Pulmonary artery endothelial cell (primary cell): Measurements from ENCODE around the gene TBC1D10B. TPM values are rescaled to one million over a fixed set of nuclear protein-coding genes. Genes with fewer than 3 reads are reported as not detected.
A peak's percentile ranks its signal among the peaks of the same experiment; 100 is the strongest.

Experiments
- DNase-seq: peaks from one replicate; pipeline ENCODE4 v3.0.0-alpha.2; 2011; ENCODE audit warnings: low read depth, low spot score
- total RNA-seq: library from RNA; depleted of rRNA; stranded (reverse); fragments of >200 nt; gene quantifications from 2 replicates; pipeline ENCODE4 v1.2.3, GENCODE V29; 2014

The TBC1D10B gene, protein sequence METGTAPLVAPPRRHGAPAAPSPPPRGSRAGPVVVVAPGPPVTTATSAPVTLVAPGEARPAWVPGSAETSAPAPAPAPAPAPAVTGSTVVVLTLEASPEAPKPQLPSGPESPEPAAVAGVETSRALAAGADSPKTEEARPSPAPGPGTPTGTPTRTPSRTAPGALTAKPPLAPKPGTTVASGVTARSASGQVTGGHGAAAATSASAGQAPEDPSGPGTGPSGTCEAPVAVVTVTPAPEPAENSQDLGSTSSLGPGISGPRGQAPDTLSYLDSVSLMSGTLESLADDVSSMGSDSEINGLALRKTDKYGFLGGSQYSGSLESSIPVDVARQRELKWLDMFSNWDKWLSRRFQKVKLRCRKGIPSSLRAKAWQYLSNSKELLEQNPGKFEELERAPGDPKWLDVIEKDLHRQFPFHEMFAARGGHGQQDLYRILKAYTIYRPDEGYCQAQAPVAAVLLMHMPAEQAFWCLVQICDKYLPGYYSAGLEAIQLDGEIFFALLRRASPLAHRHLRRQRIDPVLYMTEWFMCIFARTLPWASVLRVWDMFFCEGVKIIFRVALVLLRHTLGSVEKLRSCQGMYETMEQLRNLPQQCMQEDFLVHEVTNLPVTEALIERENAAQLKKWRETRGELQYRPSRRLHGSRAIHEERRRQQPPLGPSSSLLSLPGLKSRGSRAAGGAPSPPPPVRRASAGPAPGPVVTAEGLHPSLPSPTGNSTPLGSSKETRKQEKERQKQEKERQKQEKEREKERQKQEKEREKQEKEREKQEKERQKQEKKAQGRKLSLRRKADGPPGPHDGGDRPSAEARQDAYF
- 32.2 and 43.0 TPM in 2 replicates for total RNA-seq

GRCh38 chr16:30370456-30371247, at the start of gene TBC1D10B:
TBC1D10B (minus strand) TSS chr16:30370494; CDS start chr16:30370183, 311 bp downstream.
- DNase-seq, result peak; percentile 100

GRCh38 chr16:30418350-30419181, 48.3 kb upstream of the TBC1D10B start:
- DNase-seq, result no peak

GRCh38 chr16:30417529-30418349, 47.4 kb upstream of the TBC1D10B start:
- peak; percentile 84 for DNase-seq

GRCh38 chr16:30416624-30417528, 46.6 kb upstream of the TBC1D10B start:
- no peak for DNase-seq

DNA sequence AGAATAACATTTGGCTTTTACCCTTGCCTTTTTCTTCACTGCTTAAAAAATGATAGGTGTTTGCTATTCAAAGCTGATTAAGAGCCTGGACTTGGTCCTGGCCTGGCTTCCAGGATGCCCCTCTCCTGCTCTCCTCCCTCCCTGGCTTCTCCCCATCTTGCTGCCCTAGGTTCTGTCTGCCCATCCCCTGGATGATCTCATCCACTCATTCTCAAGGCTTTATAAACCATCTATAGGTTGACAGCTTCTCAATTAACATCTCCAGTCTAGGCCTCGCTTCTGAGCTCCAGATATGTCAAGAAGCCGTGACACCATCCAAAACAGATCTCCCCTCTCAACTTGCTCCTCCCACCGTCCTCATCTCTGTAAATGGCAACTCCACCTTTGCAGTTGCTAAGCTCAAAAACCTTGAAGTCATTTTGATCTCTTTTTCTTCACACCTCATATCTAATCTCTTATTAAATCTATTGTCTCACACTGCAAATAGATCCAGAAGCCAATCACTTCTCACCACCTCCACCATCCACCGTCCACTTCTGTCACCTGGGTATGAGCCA, 45.8 kb upstream of the TBC1D10B start:
- no peak for DNase-seq

GRCh38 chr16:30414159-30414558, 43.9 kb upstream of the TBC1D10B start:
- no peak for DNase-seq

DNA sequence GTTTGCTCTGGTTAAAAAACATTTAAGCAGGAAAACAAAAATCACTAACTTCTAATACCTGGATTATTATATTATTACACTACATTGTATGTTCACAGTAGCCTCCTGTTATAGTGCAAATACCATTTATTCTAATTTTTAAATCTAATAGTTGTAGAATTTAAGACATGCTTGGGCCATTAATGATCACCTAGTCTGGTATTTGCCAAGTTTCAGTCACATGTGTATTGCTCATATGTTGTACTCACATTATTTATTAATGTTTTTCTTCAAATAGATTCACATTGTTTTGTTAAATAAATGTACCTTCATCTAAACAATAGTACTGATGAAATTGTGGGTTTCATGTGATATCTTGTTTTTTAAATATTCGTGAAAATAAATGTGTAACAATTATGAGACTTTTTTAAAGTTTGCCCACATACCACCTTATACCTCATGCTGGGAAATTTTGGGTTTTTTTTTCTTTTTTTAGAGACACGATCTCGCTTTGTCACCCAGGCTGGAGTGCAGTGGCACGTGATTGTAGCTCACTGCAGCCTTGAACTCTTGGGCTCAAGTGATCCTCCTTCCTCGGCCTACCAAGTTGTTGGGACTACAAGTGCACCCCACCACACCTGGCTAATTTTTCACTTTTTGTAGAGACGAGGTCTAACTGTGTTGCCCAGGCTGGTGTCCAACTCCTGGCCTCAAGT, 43.0 kb upstream of the TBC1D10B start:
- no peak for DNase-seq

DNA sequence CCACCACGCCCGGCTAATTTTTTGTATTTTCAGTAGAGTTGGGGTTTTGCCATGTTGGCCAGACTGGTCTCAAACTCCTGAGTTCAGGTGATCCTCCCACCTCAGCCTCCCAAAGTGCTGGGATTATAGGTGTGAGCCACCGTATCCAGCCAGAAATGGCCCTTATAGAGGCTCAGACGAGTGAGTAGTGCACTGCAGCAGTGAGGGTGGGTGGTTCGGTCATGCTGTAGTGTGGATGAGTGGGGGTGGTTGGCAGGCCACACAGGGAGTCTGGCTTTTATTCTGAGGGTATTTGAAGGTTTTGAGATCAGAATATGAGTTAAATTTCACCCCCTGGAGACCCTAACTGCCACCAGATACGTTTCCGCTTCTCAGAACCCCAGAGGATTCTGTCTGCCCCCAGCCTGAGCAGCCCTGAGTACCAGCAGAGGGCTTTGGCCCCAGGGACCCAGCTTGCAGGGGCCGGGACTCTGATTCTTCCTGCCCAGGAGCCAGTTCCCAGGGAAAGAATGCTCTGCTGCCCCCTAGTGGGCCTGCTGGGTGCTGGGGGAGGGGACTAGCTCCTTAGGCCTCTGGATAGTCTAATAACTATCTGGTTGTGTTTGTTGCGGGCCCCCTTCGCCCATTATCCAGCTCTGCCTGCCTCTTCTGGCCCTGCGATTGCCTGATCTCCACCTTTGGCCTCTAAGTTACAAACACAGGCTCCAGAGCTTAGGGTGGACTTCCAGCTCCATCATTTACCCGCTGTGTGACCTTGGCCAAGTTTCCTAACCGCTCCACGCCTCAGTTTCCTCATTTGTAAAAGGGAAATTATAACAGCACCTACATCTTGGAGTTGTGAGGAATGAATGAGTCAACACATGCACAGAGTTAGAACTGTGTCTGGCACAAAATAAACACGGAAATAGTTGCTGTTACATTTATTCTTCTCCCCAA, 39.1 kb upstream of the TBC1D10B start:
- peak; percentile 55 for DNase-seq

DNA sequence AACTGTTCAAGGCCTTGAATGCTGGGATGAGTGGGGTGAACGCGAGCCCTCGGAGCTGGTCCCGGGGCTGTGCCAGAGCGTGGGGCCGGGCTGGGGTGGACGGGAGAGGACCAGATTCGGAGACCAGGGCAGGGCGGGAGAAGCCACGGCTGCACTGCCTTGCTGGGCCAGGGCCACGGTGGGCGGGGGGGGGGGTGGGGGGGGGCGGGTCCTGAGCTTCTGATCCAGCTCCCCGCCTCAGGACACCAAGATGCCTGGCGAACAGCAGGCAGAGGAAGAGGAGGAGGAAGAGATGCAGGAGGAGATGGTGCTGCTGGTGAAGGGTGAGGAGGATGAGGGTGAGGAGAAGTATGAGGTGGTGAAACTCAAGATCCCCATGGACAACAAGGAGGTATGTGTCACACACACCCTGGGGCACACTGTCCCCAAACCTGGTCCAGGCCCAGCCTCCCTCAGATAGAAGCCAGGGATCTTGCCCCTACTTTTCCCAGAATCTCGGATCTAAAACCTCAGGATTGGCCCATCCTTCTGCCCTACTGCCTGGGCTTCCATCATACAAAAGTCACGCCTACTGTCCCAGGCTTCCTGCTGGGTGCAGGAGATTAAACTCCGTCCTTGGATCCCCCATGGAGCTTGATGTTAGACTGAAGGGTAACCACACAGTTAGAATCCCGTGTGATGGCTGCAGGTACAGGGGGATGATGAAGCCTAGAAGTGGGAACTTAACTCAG, 37.7 kb upstream of the TBC1D10B start:
- no peak for DNase-seq

DNA sequence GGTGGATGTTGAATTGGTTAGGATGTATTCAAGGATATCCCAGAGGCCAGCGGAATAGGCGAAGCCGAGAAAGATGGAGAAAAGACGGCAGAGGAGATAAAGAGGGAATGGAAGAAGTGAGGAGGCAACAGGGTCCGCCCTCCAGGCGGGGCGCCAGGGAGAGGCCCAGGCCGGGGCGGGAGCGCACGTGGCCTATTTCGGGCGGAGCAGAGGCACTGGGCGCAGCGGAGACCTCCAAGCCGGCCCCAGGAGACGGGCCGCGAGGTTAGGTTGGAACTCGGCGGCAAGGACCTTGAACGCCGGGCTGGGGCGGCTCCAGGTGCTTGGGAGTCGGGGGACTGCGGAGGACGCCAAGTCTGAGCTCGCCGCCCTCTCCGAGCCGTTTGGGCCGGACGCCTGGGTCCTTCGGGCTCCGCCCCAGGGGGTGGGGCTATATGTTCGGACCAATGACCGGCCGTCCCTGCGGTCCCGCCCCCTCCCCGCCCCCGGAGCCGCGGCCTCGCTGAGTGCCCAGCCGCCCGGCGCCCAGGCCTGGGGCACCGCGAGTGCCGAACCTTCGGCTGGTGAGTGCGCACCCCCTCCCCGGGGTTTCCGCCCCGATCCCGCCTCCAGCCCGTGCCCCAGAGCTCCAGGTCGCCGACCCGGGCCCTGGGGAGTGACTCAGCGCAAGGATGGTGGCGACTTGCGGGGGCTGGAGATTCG, 37.0 kb upstream of the TBC1D10B start, which contains the start of gene ZNF771:
TSS of gene ZNF771 (plus strand) at position 505 of the 702 bp plus-strand sequence. CDS start 448 bp downstream, outside the sequence.
- DNase-seq, result peak; percentile 54

DNA sequence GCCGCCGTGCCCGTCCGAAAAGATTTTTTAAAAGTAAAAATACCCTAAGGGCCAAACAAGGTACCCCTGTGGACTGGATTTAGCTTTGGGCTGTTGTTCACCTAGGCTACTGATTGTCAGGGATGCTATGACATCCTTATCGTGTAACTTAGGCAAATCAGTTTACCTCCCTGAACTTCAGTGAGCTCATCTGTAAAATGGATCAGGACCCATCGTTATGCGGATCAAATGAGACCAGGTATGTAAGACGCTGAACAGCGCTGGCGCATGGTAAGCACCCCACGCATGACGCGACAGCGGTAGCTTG, 36.5 kb upstream of the TBC1D10B start:
- no peak for DNase-seq

- DNase-seq, result no peak
Observed at GRCh38 chr16:30401768-30402425, 31.6 kb upstream of the TBC1D10B start.

GRCh38 chr16:30399435-30400186, 29.3 kb upstream of the TBC1D10B start:
- no peak for DNase-seq
